Non-pigmented ciliary epithelial cell (primary cell): ENCODE data around the gene PIEZO2.

ENCODE experiments used
- DNase-seq: peaks from one replicate; pipeline ENCODE4 v3.0.0-alpha.2; 2010; ENCODE audit warnings: low read depth

Gene PIEZO2

GRCh38 chr18:11112286-11112685 is 37.1 kb downstream of the PIEZO2 start:
- no peak for DNase-seq

GRCh38 chr18:11110509-11110908 is 38.9 kb downstream of the PIEZO2 start:
- DNase-seq: no peak

- no peak for DNase-seq
Measured at GRCh38 chr18:11108947-11109346, 40.4 kb downstream of the PIEZO2 start.

- DNase-seq: no peak
Measured at GRCh38 chr18:11106894-11107293, 42.5 kb downstream of the PIEZO2 start.

- no peak for DNase-seq
Measured at GRCh38 chr18:11105463-11105862, 43.9 kb downstream of the PIEZO2 start.

- DNase-seq: no peak
Measured at GRCh38 chr18:11104307-11104706, 45.1 kb downstream of the PIEZO2 start.

- DNase-seq: no peak
Measured at GRCh38 chr18:11096839-11097750, 52.3 kb downstream of the PIEZO2 start.

- DNase-seq: no peak
Measured at GRCh38 chr18:11096411-11096810, 53.0 kb downstream of the PIEZO2 start.

GRCh38 chr18:11095674-11096293 is 53.6 kb downstream of the PIEZO2 start:
- no peak for DNase-seq

GRCh38 chr18:11095211-11095610 is 54.2 kb downstream of the PIEZO2 start:
- DNase-seq: no peak

- no peak for DNase-seq
Measured at GRCh38 chr18:11091746-11092145, 57.6 kb downstream of the PIEZO2 start.

GRCh38 chr18:11089931-11090715 is 59.2 kb downstream of the PIEZO2 start:
- no peak for DNase-seq

GRCh38 chr18:11081009-11081532 is 68.3 kb downstream of the PIEZO2 start:
- DNase-seq: no peak

GRCh38 chr18:11078491-11078890 is 70.9 kb downstream of the PIEZO2 start:
- DNase-seq: no peak

- no peak for DNase-seq
Measured at GRCh38 chr18:11077548-11078187, 71.7 kb downstream of the PIEZO2 start.

- DNase-seq: no peak
Measured at GRCh38 chr18:11074889-11075288, 74.5 kb downstream of the PIEZO2 start.

- DNase-seq: no peak
Measured at GRCh38 chr18:11073971-11074370, 75.4 kb downstream of the PIEZO2 start.

GRCh38 chr18:11072632-11073031 is 76.7 kb downstream of the PIEZO2 start:
- DNase-seq: no peak

GRCh38 chr18:11071300-11071699 is 78.1 kb downstream of the PIEZO2 start:
- DNase-seq: no peak

GRCh38 chr18:11070593-11070992 is 78.8 kb downstream of the PIEZO2 start:
- no peak for DNase-seq

GRCh38 chr18:11066038-11066437 is 83.3 kb downstream of the PIEZO2 start:
- no peak for DNase-seq
